Stimulated activated CD8-positive, alpha-beta memory T cell treated with anti-CD3 and anti-CD28 coated beads, Interleukin-15, amount 100 ng/mL, for 48 hours (primary cell): Measurements from ENCODE around the gene ZNF775.

Source experiments
- DNase-seq, 2 donors: peaks; one replicate each; pipeline ENCODE4 v3.0.0-alpha.2; 2020; ENCODE audit warnings: low read depth in 2 of 2

The ZNF775 gene

GRCh38 chr7:150439967-150440366 is 60.8 kb downstream of the ZNF775 start:
- DNase-seq = no peak

GRCh38 chr7:150441524-150441923 is 62.4 kb downstream of the ZNF775 start:
- no peak for DNase-seq

- no peak for DNase-seq
Measured at GRCh38 chr7:150442811-150443210, 63.7 kb downstream of the ZNF775 start.

DNA sequence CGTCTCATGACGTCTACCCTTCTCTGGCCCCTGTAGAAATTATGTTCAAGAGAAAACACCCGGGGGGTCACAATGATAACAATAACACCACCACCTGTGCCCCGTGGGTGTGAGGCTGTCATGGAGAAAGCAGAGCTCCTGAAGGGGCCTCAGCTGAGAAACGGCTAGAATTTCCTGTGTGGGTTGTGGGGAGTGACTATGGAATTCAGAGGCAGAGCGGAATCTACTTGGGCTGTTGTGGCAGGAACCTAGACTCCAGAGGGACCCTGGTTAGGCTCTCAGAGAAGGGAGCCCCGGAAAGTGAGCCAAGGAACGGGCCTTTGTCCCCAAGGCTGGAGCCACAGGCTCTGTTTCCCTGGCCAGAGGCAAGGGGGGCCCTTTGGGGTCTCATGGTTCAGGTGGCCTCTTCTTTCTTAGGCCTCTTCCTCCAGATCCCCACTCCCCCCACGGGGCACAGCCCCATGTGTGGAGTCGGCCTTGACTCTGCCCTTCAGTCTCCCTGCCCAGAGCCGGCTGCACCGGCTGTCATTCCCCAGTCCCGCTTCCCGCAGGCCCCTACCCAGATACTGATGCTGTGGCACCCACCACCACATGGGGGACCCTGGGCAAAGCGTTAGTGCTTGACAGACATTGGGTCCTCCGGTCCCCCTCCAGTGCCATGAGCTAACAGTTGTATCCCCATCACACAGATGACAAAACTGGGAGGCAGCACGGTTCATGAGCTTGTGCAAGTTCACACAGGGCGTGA is 64.8 kb downstream of the ZNF775 start:
- DNase-seq = no peak

GRCh38 chr7:150444674-150445365 is 65.7 kb downstream of the ZNF775 start:
- no peak for DNase-seq

DNA sequence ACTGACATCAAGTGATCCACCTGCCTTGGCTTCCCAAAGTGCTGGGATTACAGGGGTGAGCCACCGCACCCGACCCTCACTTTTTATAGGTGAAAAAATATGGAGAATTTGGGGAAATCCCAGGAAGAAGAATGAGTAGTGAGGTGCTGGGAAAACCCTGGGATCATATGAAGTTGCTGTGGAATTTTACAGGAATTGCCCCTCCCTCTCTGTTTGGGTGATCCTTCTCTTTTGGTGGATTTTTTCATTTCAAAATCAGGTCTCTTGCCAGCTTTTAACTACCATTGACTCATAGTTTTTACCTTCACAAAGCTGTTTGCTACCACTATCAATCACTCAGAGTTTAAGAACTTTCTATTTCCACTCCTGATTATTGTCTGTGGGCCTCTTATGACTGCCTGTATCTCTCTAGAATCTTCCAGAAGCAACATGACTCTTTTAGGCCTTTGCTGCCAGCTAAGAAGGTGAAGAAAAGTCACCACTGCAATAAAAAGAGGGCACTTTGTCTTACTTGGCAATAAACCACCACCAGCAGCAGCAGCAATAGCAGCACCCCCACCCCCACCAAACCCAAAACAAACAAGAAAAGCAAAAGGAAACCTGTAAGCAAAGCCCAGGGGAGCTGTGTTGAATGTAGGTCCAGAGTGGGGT is 67.3 kb downstream of the ZNF775 start:
- no peak for DNase-seq
